GM12878 (cell line): Measurements from ENCODE around the gene MMP11. TPM values are rescaled to one million over a fixed set of nuclear protein-coding genes. Genes with fewer than 3 reads are reported as not detected.

Source experiments
- ATF7 ChIP-seq: fragments of 450-650 bp; IDR thresholded peaks from 2 replicates; pipeline ENCODE4 v1.6.1; 2016; ENCODE audit warnings: low read depth, mild to moderate bottlenecking
- CBX5 ChIP-seq: sonication (generic); IDR thresholded peaks from 2 replicates; pipeline ENCODE4 v1.6.1; 2016; ENCODE audit warnings: low read depth, moderate library complexity, mild to moderate bottlenecking, inconsistent platforms
- EGR1 ChIP-seq, 2 experiments: IDR thresholded peaks; 1 replicate in 1 of 2; 2 replicates in 1 of 2; pipeline ENCODE4 v1.6.1; 2011 to 2012; ENCODE audit warnings: low read depth in 2 of 2, low read length in 2 of 2, borderline replicate concordance in 1 of 2, mild to moderate bottlenecking in 1 of 2, moderate library complexity in 1 of 2
- HCFC1 ChIP-seq: fragments of 150-350 bp; IDR thresholded peaks from 2 replicates; pipeline ENCODE4 v1.6.1; 2014; ENCODE audit warnings: low read length
- KLF5 ChIP-seq: fragments of 450-650 bp; IDR thresholded peaks from 2 replicates; pipeline ENCODE4 v1.6.1; 2014; ENCODE audit warnings: mild to moderate bottlenecking; ENCODE audit not compliant: partially characterized antibody
- MTA2 ChIP-seq: fragments of 450-650 bp; IDR thresholded peaks from 2 replicates; pipeline ENCODE4 v1.6.1; 2016; ENCODE audit warnings: low read depth, mild to moderate bottlenecking, moderate library complexity
- MYB ChIP-seq: fragments of 150-350 bp; IDR thresholded peaks from 2 replicates; pipeline ENCODE4 v1.6.1; 2014; ENCODE audit warnings: mild to moderate bottlenecking, low read depth, low read length, borderline replicate concordance
- NBN ChIP-seq: fragments of 450-650 bp; IDR thresholded peaks from 2 replicates; pipeline ENCODE4 v1.6.1; 2016
- RUNX3 ChIP-seq: IDR thresholded peaks from 2 replicates; pipeline ENCODE4 v1.6.1; 2012; ENCODE audit warnings: low read length, inconsistent platforms
- TCF3 ChIP-seq: IDR thresholded peaks from 2 replicates; pipeline ENCODE4 v1.6.1; 2012; ENCODE audit warnings: low read depth, mild to moderate bottlenecking, low read length, borderline replicate concordance; ENCODE audit not compliant: insufficient read depth
- ZNF384 ChIP-seq: IDR thresholded peaks from 2 replicates; pipeline ENCODE4 v1.6.1; 2012; ENCODE audit warnings: low read depth, mild to moderate bottlenecking, low read length, improper control_type of control experiment, borderline replicate concordance
- ZNF592 ChIP-seq: fragments of 450-650 bp; IDR thresholded peaks from 2 replicates; pipeline ENCODE4 v1.6.1; 2017; ENCODE audit warnings: mild to moderate bottlenecking, moderate library complexity
- polyA plus RNA-seq, 11 experiments: library from polyadenylated mRNA; depleted of rRNA in 4 of 11; unstranded in 6 of 11; stranded (reverse) in 5 of 11; fragments of >200 nt; fragmentation: Nextera tagmentation in 4 of 11; fragmentation: Illumina TruSeq in 1 of 11; extraction: Ambion mirVana in 4 of 11; extraction: Trizol in 1 of 11; gene quantifications; 1 replicate in 1 of 11; 2 replicates in 10 of 11; pipeline versions ENCODE4 v1.2.1 to v1.2.3, GENCODE V29; 2011 to 2016; ENCODE audit warnings: inconsistent platforms in 2 of 11, missing spikeins in 2 of 11, low read depth in 1 of 11
- total RNA-seq, 4 experiments: library from RNA; depleted of rRNA in 3 of 4; stranded (reverse); fragments of >200 nt in 3 of 4; fragmentation: Illumina TruSeq in 1 of 4; extraction: Trizol in 1 of 4; gene quantifications; 2 replicates each; pipeline versions ENCODE4 v1.2.1 to v1.2.3, GENCODE V29; 2013 to 2021
- TF ChIP-seq, protein P1 (sequence below): fragments of 450-650 bp; IDR thresholded peaks from 2 replicates; pipeline ENCODE4 v1.6.1; 2017; ENCODE audit warnings: mild to moderate bottlenecking, moderate library complexity
- TF ChIP-seq, protein P2 (sequence below): fragments of 150-350 bp; IDR thresholded peaks from 2 replicates; pipeline ENCODE4 v1.6.1; 2014; ENCODE audit warnings: mild to moderate bottlenecking, low read depth, low read length
- TF ChIP-seq, protein P3 (sequence below): fragments of 450-650 bp; IDR thresholded peaks from 2 replicates; pipeline ENCODE4 v1.6.1; 2016; ENCODE audit warnings: mild to moderate bottlenecking
- TF ChIP-seq, protein P4 (sequence below): IDR thresholded peaks from 2 replicates; pipeline ENCODE4 v1.6.1; 2012; ENCODE audit warnings: low read length, inconsistent platforms

MMP11 gene
- total and polyA plus RNA-seq, 10 of the 15 experiments (the other 5 are each of a cell fraction or from before 2014, with no cell fraction given), result 0.03 to 1.1 (median 0.31) TPM; not detected in 2

DNA sequence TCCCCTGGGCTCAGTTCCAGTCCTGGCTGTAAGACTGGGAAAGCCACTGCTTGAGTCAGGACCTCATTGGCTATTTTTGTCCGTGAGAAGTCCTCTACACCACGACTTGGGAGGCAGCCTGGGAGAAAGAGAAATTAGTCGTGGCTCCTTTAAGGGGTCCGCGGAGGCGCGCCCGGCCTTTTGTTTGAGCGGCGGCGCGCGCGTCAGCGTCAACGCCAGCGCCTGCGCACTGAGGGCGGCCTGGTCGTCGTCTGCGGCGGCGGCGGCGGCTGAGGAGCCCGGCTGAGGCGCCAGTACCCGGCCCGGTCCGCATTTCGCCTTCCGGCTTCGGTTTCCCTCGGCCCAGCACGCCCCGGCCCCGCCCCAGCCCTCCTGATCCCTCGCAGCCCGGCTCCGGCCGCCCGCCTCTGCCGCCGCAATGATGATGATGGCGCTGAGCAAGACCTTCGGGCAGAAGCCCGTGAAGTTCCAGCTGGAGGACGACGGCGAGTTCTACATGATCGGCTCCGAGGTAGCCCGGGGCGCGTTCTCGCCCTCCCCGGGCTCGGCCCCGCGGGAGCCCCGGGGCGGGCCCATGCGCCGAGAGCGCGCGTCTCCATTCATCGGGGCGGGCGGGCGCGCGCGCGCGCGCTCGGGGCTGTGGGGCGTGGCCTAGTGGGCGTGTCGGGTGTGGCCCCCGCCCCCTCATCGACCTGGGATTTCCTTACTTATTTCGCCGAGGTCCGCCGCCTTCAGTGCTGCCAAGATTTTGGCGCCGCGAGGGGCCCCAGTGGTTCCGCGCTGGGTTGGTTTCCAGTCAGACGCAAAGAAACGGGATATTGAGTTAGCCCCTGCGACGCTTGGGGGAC lies 14.3 kb downstream of the MMP11 start, which contains the start of gene SMARCB1 (continued):
- TF ChIP-seq, protein P1, sequence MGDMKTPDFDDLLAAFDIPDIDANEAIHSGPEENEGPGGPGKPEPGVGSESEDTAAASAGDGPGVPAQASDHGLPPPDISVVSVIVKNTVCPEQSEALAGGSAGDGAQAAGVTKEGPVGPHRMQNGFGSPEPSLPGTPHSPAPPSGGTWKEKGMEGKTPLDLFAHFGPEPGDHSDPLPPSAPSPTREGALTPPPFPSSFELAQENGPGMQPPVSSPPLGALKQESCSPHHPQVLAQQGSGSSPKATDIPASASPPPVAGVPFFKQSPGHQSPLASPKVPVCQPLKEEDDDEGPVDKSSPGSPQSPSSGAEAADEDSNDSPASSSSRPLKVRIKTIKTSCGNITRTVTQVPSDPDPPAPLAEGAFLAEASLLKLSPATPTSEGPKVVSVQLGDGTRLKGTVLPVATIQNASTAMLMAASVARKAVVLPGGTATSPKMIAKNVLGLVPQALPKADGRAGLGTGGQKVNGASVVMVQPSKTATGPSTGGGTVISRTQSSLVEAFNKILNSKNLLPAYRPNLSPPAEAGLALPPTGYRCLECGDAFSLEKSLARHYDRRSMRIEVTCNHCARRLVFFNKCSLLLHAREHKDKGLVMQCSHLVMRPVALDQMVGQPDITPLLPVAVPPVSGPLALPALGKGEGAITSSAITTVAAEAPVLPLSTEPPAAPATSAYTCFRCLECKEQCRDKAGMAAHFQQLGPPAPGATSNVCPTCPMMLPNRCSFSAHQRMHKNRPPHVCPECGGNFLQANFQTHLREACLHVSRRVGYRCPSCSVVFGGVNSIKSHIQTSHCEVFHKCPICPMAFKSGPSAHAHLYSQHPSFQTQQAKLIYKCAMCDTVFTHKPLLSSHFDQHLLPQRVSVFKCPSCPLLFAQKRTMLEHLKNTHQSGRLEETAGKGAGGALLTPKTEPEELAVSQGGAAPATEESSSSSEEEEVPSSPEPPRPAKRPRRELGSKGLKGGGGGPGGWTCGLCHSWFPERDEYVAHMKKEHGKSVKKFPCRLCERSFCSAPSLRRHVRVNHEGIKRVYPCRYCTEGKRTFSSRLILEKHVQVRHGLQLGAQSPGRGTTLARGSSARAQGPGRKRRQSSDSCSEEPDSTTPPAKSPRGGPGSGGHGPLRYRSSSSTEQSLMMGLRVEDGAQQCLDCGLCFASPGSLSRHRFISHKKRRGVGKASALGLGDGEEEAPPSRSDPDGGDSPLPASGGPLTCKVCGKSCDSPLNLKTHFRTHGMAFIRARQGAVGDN, result peak; percentile 57
- TF ChIP-seq TCF3, result 0 out of 2 replicates have a peak, but pooled peaks have one; percentile 33
- TF ChIP-seq HCFC1, result peak; percentile 38; the same call in 1 of the 2 replicates
- no peak for TF ChIP-seq ZNF592
- no peak for TF ChIP-seq ZNF384
- TF ChIP-seq, protein P2, sequence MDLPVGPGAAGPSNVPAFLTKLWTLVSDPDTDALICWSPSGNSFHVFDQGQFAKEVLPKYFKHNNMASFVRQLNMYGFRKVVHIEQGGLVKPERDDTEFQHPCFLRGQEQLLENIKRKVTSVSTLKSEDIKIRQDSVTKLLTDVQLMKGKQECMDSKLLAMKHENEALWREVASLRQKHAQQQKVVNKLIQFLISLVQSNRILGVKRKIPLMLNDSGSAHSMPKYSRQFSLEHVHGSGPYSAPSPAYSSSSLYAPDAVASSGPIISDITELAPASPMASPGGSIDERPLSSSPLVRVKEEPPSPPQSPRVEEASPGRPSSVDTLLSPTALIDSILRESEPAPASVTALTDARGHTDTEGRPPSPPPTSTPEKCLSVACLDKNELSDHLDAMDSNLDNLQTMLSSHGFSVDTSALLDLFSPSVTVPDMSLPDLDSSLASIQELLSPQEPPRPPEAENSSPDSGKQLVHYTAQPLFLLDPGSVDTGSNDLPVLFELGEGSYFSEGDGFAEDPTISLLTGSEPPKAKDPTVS, result no peak
- TF ChIP-seq, protein P3, sequence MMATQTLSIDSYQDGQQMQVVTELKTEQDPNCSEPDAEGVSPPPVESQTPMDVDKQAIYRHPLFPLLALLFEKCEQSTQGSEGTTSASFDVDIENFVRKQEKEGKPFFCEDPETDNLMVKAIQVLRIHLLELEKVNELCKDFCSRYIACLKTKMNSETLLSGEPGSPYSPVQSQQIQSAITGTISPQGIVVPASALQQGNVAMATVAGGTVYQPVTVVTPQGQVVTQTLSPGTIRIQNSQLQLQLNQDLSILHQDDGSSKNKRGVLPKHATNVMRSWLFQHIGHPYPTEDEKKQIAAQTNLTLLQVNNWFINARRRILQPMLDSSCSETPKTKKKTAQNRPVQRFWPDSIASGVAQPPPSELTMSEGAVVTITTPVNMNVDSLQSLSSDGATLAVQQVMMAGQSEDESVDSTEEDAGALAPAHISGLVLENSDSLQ, result peak; percentile 29; the same call in 1 of the 2 replicates
- peak; percentile 97 for TF ChIP-seq KLF5
- TF ChIP-seq CBX5, result no peak
- TF ChIP-seq RUNX3, result peak; percentile 18; the same call in 1 of the 2 replicates
- peak; percentile 98 for TF ChIP-seq ATF7
- TF ChIP-seq, protein P4, sequence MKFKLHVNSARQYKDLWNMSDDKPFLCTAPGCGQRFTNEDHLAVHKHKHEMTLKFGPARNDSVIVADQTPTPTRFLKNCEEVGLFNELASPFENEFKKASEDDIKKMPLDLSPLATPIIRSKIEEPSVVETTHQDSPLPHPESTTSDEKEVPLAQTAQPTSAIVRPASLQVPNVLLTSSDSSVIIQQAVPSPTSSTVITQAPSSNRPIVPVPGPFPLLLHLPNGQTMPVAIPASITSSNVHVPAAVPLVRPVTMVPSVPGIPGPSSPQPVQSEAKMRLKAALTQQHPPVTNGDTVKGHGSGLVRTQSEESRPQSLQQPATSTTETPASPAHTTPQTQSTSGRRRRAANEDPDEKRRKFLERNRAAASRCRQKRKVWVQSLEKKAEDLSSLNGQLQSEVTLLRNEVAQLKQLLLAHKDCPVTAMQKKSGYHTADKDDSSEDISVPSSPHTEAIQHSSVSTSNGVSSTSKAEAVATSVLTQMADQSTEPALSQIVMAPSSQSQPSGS, result no peak
- no peak for TF ChIP-seq MYB
- TF ChIP-seq NBN, result peak; percentile 76; the same call in 1 of the 2 replicates
- peak; percentile 6 to 77; a peak in 2 of 3 replicates for TF ChIP-seq EGR1 (IDR thresholded peaks at IDR 0.05; ENCODE audit: borderline replicate concordance in 1 of 2, low read depth in 2 of 2, low read length in 2 of 2)
- peak; percentile 24; the same call in 1 of the 2 replicates for TF ChIP-seq MTA2
